NAMALWA (cell line): Measurements from ENCODE around the gene ACADVL.
A peak's percentile ranks its signal among the peaks of the same experiment; 100 is the strongest.

Experiments used
- DNase-seq: peaks from one replicate; pipeline ENCODE4 v3.0.0-alpha.2; 2015; ENCODE audit warnings: low spot score

The ACADVL gene

DNA sequence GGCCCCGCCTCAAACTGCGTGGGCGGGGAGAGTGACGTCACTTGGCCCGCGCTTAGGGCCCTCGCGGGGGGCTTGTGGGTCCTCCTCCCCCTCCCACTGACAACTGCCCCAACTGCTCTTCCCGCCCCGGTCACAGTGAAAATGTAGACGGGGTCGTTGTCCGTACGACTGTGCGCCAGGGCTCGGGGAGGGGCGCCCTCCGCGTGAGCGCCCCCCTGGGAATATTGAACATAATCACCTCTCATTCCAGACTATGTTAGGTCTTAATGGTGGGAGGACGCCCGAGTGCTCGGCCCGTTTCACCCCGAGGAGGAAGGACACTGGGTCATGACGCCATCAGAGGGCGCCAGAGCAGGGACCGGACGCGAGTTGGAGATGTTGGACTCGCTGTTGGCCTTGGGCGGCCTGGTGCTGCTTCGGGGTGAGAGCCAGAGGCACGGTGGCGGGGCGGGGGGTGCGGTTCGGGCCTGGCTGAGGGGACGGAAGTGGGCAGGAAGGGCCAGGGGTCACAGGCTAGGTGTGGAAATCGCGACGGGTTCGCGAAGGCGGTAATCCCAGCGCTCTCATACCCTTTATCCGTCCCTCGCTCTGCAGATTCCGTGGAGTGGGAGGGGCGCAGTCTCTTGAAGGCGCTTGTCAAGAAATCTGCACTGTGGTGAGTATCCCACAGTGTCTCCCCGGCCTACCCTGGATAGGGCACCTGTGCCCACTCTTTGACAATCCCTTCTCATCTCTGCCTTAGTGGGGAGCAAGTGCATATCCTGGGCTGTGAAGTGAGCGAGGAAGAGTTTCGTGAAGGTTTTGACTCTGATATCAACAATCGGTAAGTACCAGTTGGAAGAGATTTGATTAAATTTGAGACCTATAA lies 32.7 kb downstream of the ACADVL start, which contains the start of gene ELP5:
Gene ELP5 (plus strand): TSS at position 40 of the 868 bp plus-strand sequence. CDS start 336 bp downstream, at position 376.
- peak; percentile 90 for DNase-seq

DNA sequence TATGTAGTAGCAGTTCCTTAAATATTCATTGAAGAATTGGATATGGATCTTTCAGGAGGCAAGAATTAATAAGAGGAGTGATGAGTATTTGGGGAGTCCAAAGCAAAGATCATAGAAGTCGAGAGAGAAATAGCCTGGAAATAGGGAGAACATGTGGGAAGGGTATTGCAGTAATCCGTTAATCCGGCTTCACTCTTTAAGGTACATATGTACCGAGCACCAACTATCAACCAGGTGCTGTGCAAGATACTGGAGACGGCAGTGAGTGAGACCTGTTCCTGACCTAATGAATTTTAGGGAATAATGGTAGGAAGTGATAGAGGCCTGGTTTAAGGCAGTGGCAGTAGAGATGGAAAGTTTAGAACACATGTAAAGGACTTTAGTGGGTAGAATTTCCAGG lies 33.3 kb downstream of the ACADVL start:
- no peak for DNase-seq

DNA sequence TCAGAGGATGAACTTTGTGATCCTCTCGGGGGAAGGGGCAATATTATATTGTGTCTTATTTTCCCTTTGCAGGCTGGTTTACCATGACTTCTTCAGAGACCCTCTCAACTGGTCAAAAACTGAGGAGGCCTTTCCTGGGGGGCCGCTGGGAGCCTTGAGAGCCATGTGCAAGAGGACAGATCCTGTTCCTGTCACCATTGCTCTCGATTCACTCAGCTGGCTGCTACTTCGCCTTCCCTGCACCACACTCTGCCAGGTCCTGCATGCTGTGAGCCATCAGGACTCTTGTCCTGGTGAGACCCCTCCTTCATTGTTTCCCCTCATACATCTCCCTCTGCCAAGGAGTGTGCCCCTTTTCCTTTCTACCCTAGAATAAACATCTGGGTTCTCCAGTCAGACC lies 34.8 kb downstream of the ACADVL start:
- DNase-seq, result no peak

DNA sequence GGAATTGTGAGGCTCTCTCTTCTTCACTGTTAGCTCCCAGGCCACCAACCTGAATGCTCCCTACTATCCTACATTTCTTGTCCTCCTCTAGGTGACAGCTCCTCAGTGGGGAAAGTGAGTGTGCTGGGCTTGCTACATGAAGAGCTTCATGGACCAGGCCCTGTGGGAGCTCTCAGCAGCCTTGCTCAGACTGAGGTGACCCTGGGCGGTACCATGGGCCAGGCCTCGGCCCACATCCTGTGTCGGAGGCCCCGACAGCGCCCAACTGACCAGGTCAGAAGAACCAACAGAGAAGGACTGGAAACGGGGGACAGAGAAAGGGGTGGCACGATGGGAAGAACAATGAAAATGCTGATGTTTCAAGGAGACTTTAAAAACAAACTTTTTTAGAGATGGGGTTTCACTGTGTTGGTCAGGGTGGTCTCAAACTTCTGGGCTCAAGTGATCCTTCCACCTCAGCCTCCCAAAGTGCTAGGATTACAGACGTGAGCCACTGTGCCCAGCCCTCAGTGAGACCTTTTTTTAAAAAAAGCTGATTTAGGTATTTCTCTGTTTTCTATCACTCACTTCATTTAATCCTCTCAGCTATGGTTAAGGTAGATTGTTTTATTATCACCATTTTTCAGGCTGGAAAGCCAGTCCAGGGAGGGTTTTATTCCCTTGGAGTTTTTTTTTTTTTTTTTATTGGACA lies 37.2 kb downstream of the ACADVL start:
- no peak for DNase-seq

DNA sequence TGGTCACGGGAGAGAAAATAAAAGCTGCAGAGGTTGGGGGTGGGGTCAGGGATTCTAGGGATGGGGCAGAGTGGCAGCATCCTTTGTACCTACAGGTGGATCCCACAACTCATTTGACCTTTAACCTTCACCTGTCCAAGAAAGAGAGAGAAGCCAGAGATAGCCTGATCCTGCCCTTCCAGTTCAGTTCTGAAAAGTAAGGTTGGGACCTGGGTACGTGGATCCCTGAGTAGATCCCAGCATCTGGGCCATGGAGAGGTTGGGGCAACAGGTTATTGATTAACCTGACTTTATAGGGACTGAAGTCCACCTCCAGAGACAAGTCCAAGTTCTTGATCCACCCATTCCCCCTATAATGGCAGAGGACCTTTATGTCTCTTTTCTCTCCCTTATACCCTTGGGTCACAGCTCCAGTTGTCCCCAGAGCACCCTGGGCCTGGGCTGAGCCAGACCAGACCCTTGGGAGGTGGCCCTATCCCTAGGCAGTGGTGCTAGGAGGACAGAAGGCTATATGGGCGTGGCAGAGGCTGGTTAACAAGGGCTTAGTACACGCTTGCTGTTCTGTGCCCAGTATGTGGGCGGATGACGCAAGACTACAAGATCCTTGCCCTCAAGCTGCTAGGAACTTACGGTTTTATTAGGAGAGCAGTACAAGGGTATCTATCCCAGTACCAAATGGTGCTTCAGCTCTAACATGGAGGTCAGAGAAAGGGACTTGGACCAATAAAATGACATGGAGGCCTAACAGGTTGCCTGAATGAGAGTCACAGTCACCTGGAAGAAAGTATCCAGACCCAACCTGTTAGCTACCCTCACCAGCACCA lies 39.2 kb downstream of the ACADVL start:
- DNase-seq, result no peak

DNA sequence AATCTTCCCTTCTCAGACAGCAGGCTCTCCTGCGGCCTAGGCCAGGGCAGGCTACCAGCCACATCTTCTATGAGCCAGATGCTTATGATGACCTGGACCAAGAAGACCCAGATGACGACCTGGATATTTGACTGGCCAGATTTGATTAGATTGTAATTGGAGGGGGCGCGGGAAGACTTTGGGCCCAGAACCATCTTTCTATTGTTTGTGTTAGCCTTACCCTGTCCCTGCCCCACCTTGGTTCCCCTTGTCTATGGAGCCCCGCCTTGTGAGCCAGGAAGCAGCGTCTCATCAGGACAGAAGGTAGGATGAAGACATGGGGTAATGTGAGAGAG lies 39.8 kb downstream of the ACADVL start:
- DNase-seq, result no peak

DNA sequence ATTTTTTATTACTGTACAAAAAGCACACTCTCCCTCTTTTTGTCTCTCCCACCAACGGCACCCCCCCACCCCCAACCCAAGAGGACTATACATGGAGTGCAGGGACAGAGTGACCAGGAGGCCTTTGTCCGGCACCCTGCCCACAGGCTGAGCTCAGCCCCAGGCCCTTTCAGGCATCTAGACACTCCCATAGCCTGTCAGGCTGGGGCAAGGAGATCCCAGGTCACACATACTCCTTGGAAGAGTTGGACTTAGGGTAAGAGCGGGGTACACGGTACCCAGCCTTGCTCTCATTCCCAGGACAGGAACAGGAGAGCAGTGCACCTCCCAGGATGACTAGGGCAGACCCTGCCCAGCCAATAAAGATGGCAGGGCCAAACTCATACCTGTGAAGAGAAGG lies 40.4 kb downstream of the ACADVL start:
- DNase-seq, result no peak

DNA sequence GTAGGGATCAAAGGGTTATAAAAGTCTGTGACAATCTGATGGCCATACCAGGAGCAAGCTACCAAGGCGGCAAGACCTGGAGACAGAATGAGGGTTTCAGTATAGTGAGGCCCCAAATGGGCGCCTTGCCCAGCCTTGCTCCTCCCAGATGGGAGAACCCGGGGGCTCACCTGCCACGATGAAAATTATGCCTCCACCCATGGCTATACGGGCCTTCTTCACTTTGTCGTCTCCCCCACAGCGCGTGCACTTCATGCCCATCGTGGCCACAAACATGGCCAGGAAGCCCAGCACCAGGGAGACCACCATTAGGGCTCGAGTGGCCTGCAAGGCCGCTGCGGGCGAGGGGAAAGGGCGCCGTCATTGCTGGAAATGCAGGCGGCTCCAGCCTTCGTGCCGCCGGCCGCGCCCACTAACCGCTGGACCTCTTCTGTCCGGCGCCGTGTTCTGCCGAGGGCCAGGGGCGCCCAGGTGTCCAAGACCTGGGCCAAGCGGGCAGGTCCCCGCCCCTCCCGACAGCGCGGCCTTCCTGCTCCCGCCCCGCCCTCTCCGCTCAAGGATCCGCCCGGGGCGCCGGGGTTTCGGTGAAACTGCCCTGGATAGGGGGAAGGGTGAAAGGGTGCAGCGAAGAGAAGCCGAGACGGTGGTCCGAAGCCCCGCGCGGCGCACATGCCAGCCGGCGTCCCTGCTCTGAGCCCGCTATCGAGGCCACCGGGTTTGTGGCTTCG lies 41.1 kb downstream of the ACADVL start:
- DNase-seq, result no peak

DNA sequence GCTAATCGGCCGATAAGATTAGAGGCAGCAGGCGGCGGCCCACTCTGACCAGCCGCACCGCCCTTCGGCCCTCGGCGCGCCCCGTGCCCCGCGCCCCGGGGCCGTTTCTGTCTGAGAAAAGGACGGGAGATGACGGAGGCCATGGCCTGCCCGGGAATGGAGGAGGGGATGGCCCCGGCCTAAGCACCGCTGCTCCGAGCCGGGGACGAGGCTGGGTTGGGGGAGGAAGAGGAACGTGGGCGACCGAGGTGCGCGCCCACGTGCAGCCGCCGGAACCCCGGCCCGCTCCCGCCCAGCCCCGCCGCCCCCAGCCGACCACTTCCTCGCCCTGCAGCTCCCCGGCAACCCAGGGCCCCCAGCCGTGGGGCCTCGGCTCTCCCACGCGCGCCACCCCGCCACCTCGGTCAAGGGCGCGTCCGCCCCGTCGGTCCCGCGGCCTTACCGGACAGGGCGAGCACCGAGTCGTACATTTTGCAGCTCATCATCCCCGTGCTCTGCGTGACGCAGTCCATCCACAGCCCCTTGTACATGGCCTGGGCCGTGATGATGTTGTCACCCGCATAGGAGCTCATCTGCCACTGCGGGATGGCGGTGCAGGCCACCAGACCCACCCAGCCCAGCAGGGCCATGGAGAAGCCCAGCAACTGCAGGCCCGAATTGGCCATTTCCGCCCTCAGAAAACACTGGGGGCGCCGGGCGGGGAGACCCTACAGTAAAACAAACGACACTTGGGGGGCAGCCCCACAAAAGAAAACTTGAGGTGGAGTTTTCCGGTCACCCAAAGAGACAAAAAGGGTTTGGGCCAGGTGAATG lies 41.8 kb downstream of the ACADVL start:
- DNase-seq, result no peak

DNA sequence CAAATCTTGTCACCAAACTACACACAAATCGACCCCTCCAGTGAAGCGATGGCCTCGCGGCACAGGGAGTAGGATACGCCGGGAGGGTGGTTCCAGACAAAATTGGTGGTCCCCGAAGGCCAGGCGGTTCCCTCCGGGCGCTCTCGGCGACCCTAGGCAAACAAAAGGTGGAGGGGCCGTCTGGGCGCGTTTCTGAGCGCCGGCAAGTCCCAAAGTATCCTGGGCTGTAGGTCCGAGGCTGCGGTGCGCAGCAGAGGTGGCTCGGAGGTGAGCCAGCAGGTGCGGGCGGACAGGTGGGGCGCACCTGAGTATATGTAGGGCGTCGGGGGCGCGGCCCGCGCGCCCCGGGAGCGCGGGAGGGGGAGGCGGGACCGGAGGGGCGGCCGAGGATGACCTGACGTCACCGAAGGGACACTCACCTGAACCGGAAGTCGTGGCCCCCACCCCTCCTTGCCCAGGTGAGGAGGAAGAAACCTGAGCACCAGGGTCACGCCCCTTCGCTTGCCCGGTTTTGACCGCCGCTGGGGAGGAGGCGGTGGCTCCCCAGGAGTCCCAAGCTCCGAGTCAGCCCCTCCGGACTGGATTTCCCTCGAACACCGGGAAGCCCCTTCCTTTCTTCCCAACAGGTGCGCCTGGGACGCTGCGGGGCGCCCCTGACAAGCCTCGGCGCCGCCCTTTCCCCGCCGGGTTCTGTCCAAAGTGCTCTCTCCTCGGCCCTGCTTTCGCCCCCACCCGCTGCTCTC lies 42.6 kb downstream of the ACADVL start, which contains the start of gene CLDN7:
Gene CLDN7 (minus strand): TSS at position 287 of the 743 bp plus-strand sequence. CDS start 435 bp downstream, outside the sequence.
- no peak for DNase-seq

DNA sequence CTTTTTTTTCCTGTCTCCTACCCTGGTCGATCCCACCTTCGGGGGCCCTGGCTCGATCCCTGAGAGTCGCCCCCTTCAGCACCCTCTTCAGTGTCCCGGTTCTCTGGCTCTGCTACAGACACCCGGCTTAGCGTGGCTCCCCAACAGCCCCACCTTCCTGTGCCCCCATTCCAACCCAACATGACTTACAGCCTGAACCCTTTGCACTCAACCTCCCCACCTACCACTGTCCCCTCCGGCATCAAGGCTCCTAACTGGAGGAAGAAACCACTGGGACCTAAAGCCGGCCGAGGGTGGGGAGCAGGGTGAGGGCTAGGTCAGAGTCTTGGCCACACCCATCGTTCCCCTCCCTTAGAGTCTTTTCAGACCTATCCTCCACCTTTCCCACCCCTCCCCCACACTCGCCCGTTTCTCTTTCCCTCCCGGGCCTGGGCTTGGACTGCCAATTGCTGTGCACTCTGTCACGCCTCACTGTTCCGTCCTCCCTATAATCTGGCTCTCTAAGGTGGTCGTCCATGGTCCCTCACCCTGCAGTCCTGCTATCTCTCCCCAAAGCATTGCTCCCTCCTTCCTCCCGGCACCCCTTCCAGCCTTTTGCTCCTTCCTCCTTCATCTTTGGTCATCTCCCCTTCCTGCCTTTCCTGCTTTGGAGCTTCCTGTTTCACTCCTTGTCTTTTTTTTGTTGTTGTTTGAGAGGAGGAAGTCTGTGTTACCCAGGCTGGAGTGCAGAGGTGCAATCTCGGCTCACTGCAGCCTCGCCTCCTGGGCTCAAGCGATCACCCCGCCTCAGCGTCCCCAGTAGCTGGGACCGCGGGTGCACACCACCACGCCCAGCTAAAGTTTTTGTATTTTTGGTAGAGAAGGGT lies 43.4 kb downstream of the ACADVL start:
- no peak for DNase-seq

DNA sequence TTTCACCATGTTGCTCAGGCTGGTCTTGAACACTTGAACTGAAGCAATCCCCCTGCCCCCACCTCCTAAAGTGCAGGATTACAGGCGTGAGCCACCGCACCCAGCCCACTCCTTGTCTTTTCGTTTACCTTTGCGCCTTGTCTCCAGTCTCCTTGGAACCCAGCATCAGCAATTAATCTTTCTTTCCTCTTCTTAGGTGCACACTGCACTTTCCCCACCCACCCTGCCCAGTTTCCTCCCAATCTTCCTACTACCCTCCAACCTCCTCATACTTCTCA lies 44.0 kb downstream of the ACADVL start:
- no peak for DNase-seq

DNA sequence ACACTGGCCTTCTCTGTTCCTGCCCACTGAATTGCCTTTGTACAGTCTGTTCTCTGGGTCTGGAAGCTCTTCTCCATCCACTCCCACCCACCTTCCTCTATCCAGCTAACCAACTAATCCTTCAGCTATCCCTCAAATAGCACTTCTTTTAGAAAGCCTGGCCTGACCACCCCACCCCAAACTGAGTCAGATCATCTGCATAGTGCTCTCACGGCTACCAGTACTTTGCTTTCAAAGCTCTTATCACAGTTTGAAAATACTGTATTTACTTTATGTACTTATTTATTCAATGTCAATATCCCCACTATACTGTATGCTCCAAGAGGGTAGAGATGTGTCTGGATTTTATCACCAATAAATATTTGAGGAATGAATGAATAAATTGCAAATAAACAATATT lies 47.0 kb downstream of the ACADVL start:
- no peak for DNase-seq
